IMR-90 (cell line): ENCODE results near the gene ZNF385B. TPM values are rescaled to one million over a fixed set of nuclear protein-coding genes. Genes with fewer than 3 reads are reported as not detected.

Experiments
- ATAC-seq: fragments of 200-7000 bp; cut with Tn5 transposase; 2 replicates; pipeline ENCODE4 v1.9.1; 2020; ENCODE audit warnings: low read depth, mild to moderate bottlenecking, moderate library complexity
- BruUV-seq: library from RNA; stranded (reverse); fragments of 400-500 nt; replicated peaks from 2 replicates; lab custom pipeline; 2021; lab: Mats Ljungman, UMichigan
- CTCF ChIA-PET: fragments of 300-600 bp; formaldehyde crosslinking; extraction: SDS; loops from one replicate; lab custom pipeline; 2021; ENCODE audit warnings: antibody characterized with exemption; lab: Yijun Ruan, JAX
- POLR2A ChIA-PET: fragments of 300-600 bp; sonication (Branson Sonifier 250); formaldehyde crosslinking; loops from one replicate; lab custom pipeline; 2022; ENCODE audit warnings: antibody characterized with exemption; ENCODE audit not compliant: unreplicated experiment; lab: Charles Lee
- DNase-seq: peaks from one replicate; pipeline ENCODE4 v3.0.0; 2013
- H2AFZ ChIP-seq: replicated peaks from 2 replicates; pipeline ENCODE3; 2013; ENCODE audit warnings: low read length, mild to moderate bottlenecking; ENCODE audit not compliant: poor library complexity
- H2AK5ac ChIP-seq: 2 replicates; pipeline ENCODE4 v1.6.1; 2013; ENCODE audit warnings: low read depth, low read length, inconsistent platforms
- H2AK9ac ChIP-seq: replicated peaks from 2 replicates; pipeline ENCODE3; 2013; ENCODE audit warnings: mild to moderate bottlenecking, low read depth, low read length, moderate library complexity; ENCODE audit not compliant: poor library complexity
- H2BK120ac ChIP-seq: 2 replicates; pipeline ENCODE4 v1.6.1; 2013; ENCODE audit warnings: low read depth, low read length, inconsistent platforms
- H2BK15ac ChIP-seq: 3 replicates; pipeline ENCODE4 v1.6.1; 2013; ENCODE audit warnings: low read depth, low read length, inconsistent platforms
- H2BK20ac ChIP-seq: 2 replicates; pipeline ENCODE4 v1.6.1; 2013; ENCODE audit warnings: low read depth, mild to moderate bottlenecking, inconsistent platforms, low read length, moderate library complexity
- H2BK5ac ChIP-seq: 2 replicates; pipeline ENCODE4 v1.6.1; 2013; ENCODE audit warnings: mild to moderate bottlenecking, low read depth, low read length, inconsistent platforms; ENCODE audit not compliant: poor library complexity, severe bottlenecking
- H3K14ac ChIP-seq: replicated peaks from 2 replicates; pipeline ENCODE4 v1.6.1; 2013; ENCODE audit warnings: low read depth, low read length, inconsistent platforms
- H3K18ac ChIP-seq: 2 replicates; pipeline ENCODE4 v1.6.1; 2013; ENCODE audit warnings: low read depth, low read length, control low read depth
- H3K23ac ChIP-seq: 2 replicates; pipeline ENCODE4 v1.6.1; 2013; ENCODE audit warnings: low read depth, low read length, inconsistent platforms
- H3K27ac ChIP-seq: 2 replicates; pipeline ENCODE4 v1.5.1; 2013; ENCODE audit warnings: mild to moderate bottlenecking, control low read depth, low read length; ENCODE audit not compliant: insufficient read depth
- H3K27me3 ChIP-seq: 2 replicates; pipeline ENCODE4 v1.6.1; 2013; ENCODE audit warnings: low read length; ENCODE audit not compliant: control insufficient read depth, insufficient read depth
- H3K36me3 ChIP-seq: 2 replicates; pipeline ENCODE4 v1.6.1; 2013; ENCODE audit warnings: low read length, mixed read lengths; ENCODE audit not compliant: control insufficient read depth, insufficient read depth
- H3K4ac ChIP-seq: 2 replicates; pipeline ENCODE4 v1.6.1; 2013; ENCODE audit warnings: low read depth, low read length, inconsistent platforms
- H3K4me1 ChIP-seq: 2 replicates; pipeline ENCODE4 v1.6.1; 2013; ENCODE audit warnings: low read length, mixed read lengths; ENCODE audit not compliant: control insufficient read depth, insufficient read depth
- H3K4me2 ChIP-seq: 2 replicates; pipeline ENCODE4 v1.6.1; 2013; ENCODE audit warnings: low read depth, mild to moderate bottlenecking, control low read depth, low read length, moderate library complexity
- H3K4me3 ChIP-seq: 2 replicates; pipeline ENCODE4 v1.5.1; 2013; ENCODE audit warnings: low read depth, mild to moderate bottlenecking, control low read depth, low read length, moderate library complexity; ENCODE audit not compliant: insufficient read depth
- H3K56ac ChIP-seq: 2 replicates; pipeline ENCODE4 v1.6.1; 2013; ENCODE audit warnings: low read length, inconsistent platforms; ENCODE audit not compliant: insufficient read depth; ENCODE audit errors: extremely low read depth
- H3K79me1 ChIP-seq, 2 experiments: 2 replicates each; pipeline ENCODE4 v1.6.1; 2013; ENCODE audit warnings: low read length in 2 of 2, inconsistent platforms in 1 of 2, low read depth in 1 of 2
- H3K9ac ChIP-seq: 2 replicates; pipeline ENCODE4 v1.6.1; 2013; ENCODE audit warnings: low read depth, low read length, control low read depth
- H3K9me1 ChIP-seq: 2 replicates; pipeline ENCODE4 v1.6.1; 2013; ENCODE audit warnings: low read length, inconsistent platforms; ENCODE audit not compliant: insufficient read depth
- H3K9me3 ChIP-seq: 2 replicates; pipeline ENCODE4 v1.6.1; 2013; ENCODE audit warnings: low read length; ENCODE audit not compliant: control insufficient read depth, insufficient read depth
- H4K20me1 ChIP-seq: 2 replicates; pipeline ENCODE4 v1.6.1; 2013; ENCODE audit warnings: low read length, inconsistent platforms; ENCODE audit not compliant: insufficient read depth
- H4K5ac ChIP-seq: 2 replicates; pipeline ENCODE4 v1.6.1; 2013; ENCODE audit warnings: mild to moderate bottlenecking, low read depth, low read length, control low read depth
- H4K8ac ChIP-seq, 2 experiments: 2 replicates each; pipeline ENCODE4 v1.6.1; 2013; ENCODE audit warnings: low read depth in 2 of 2, low read length in 2 of 2, control low read depth in 1 of 2, inconsistent platforms in 1 of 2
- H4K91ac ChIP-seq: 2 replicates; pipeline ENCODE4 v1.6.1; 2013; ENCODE audit warnings: low read depth, low read length, inconsistent platforms; ENCODE audit not compliant: insufficient read depth
- BHLHE40 ChIP-seq: fragments of 150-350 bp; IDR thresholded peaks from 2 replicates; pipeline ENCODE4 v1.6.1; 2016; ENCODE audit warnings: mild to moderate bottlenecking, low read depth, low read length
- CEBPB ChIP-seq: IDR thresholded peaks from 2 replicates; pipeline ENCODE4 v1.6.1; 2012; ENCODE audit warnings: low read depth, low read length, improper control_type of control experiment
- CHD1 ChIP-seq: IDR thresholded peaks from 2 replicates; pipeline ENCODE4 v1.6.1; 2012; ENCODE audit warnings: low read depth, low read length, improper control_type of control experiment
- FOS ChIP-seq: fragments of 150-350 bp; IDR thresholded peaks from 2 replicates; pipeline ENCODE4 v1.6.1; 2016; ENCODE audit warnings: low read depth, low read length
- MAFK ChIP-seq: IDR thresholded peaks from 2 replicates; pipeline ENCODE4 v1.6.1; 2012; ENCODE audit warnings: low read depth, low read length, improper control_type of control experiment
- MAZ ChIP-seq: IDR thresholded peaks from 2 replicates; pipeline ENCODE4 v1.6.1; 2012; ENCODE audit warnings: low read depth, mild to moderate bottlenecking, low read length, improper control_type of control experiment, moderate library complexity, borderline replicate concordance
- MXI1 ChIP-seq: IDR thresholded peaks from 2 replicates; pipeline ENCODE4 v1.6.1; 2012; ENCODE audit warnings: low read depth, mild to moderate bottlenecking, low read length, moderate library complexity, borderline replicate concordance
- NFE2L2 ChIP-seq: fragments of 150-350 bp; IDR thresholded peaks from 2 replicates; pipeline ENCODE4 v1.6.1; 2016; ENCODE audit warnings: low read depth, mild to moderate bottlenecking, low read length
- POLR2A ChIP-seq: IDR thresholded peaks from 2 replicates; pipeline ENCODE4 v1.6.1; 2012; ENCODE audit warnings: mild to moderate bottlenecking, low read depth, low read length
- RAD21 ChIP-seq: IDR thresholded peaks from 2 replicates; pipeline ENCODE4 v1.6.1; 2012; ENCODE audit warnings: low read length, improper control_type of control experiment
- RCOR1 ChIP-seq: IDR thresholded peaks from 2 replicates; pipeline ENCODE4 v1.6.1; 2012; ENCODE audit warnings: mild to moderate bottlenecking, low read length, improper control_type of control experiment; ENCODE audit not compliant: insufficient replicate concordance
- RFX5 ChIP-seq: IDR thresholded peaks from 2 replicates; pipeline ENCODE4 v1.8.0; 2012; ENCODE audit warnings: low read depth, mild to moderate bottlenecking, low read length, moderate library complexity
- SMC3 ChIP-seq: fragments of 150-350 bp; IDR thresholded peaks from 2 replicates; pipeline ENCODE4 v1.6.1; 2016; ENCODE audit warnings: low read depth, mild to moderate bottlenecking, antibody characterized with exemption, low read length, moderate library complexity
- WGBS, 2 experiments: methylation state at CpG; one replicate each; pipeline versions ENCODE4 v1.1.5 to v1.1.7; 2013; ENCODE audit warnings: missing lambda C conversion rate in 2 of 2; ENCODE audit not compliant: insufficient read length in 1 of 2; ENCODE audit errors: extremely low coverage in 2 of 2; 5-methylcytosine and 5-hydroxymethylcytosine counted together
- dilution Hi-C: fragments of 300-500 bp; cut with HindIII; formaldehyde crosslinking; loops from one replicate; pipeline ENCODE4 v1.14.3; 2018; ENCODE audit warnings: low sequenced_read_pairs; ENCODE audit not compliant: unreplicated experiment
- in situ Hi-C: fragments of 300-500 bp; cut with MboI; formaldehyde crosslinking; loops from 3 replicates; pipeline ENCODE4 v1.14.3; 2019; ENCODE audit warnings: low sequenced_read_pairs, inconsistent platforms, mixed read lengths
- intact Hi-C: fragments of 100-400 bp; cut with micrococcal nuclease; formaldehyde crosslinking; loops from 2 replicates; pipeline ENCODE4 v1.10.0; 2022
- polyA plus RNA-seq, 3 experiments: library from polyadenylated mRNA; depleted of rRNA; stranded (reverse); fragments of >200 nt; gene quantifications; 2 replicates each; pipeline ENCODE4 v1.2.3, GENCODE V29; 2012; ENCODE audit warnings: low replicate concordance in 1 of 3
- total RNA-seq: library from RNA; depleted of rRNA; stranded (reverse); fragments of >200 nt; gene quantifications from 2 replicates; pipeline ENCODE4 v1.2.3, GENCODE V29; 2012
- TF ChIP-seq, protein P1 (sequence below): fragments of 150-350 bp; IDR thresholded peaks from 2 replicates; pipeline ENCODE4 v1.6.1; 2016; ENCODE audit warnings: low read depth, mild to moderate bottlenecking, low read length, moderate library complexity, borderline replicate concordance
- TF ChIP-seq, protein P2 (sequence below): fragments of 150-350 bp; IDR thresholded peaks from 2 replicates; pipeline ENCODE4 v1.6.1; 2017; ENCODE audit warnings: mild to moderate bottlenecking, antibody characterized with exemption, low read length, low read depth
- TF ChIP-seq, protein P3 (sequence below): conservative IDR thresholded peaks from 2 replicates; pipeline ENCODE4 v1.5.1; 2012; ENCODE audit warnings: mild to moderate bottlenecking, low read depth, low read length, improper control_type of control experiment

Gene ZNF385B
- total and polyA plus RNA-seq, 2 of the 4 experiments (the other 2 are of a cell fraction), result not detected

DNA sequence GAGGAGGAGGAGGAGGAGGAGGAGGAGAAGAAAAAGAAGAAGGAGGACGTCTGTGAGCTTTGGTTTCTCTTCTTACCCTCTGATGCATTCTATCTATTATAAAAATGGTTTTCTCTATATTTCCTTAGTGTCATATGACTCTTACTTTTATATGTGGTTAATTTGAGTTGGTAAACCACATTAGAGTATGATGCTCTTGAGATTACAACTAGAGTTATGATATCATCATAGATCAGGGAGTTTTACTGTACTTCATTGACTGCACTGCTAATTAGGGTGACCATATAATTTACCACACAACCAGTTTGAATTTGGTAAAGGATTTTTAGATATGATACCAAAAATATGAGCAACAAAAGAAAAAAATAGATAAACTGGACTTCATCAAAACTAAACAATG is 166.4 kb downstream of the ZNF385B start:
- no peak overlapping the region for H3K4me2 ChIP-seq
- no peak overlapping the region for H3K4me3 ChIP-seq
- peaks cover 8% of the 10 kb centered on the region for H3K4me1 ChIP-seq

More for the DNA sequence above, 166.4 kb downstream of the ZNF385B start:
- Histone ChIP-seq H3K9me3 (no peaks in the 10 kb centered on the region), H3K27me3 (no peaks in the 10 kb centered on the region), H2AK9ac (no peak overlapping the region), H4K91ac (no peak overlapping the region), H3K36me3 (no peaks in the 10 kb centered on the region), H4K8ac (no peak overlapping the region), H3K27ac (no peak overlapping the region), H3K23ac (no peak overlapping the region), H3K4ac (no peak overlapping the region), H3K14ac (no peak overlapping the region), H3K79me1 (no peaks in the 10 kb centered on the region), H2BK20ac (no peak overlapping the region), H2BK5ac (no peak overlapping the region), H4K20me1 (no peaks in the 10 kb centered on the region), H3K9me1 (peaks cover 4% of the 10 kb centered on the region), H2BK120ac (no peak overlapping the region), H4K5ac (no peak overlapping the region), H3K56ac (no peak overlapping the region), H3K18ac (no peak overlapping the region), H2AK5ac (no peak overlapping the region), H2AFZ (no peak overlapping the region), H3K9ac (no peak overlapping the region), H2BK15ac (no peak overlapping the region)
- DNase-seq (no peak), ATAC-seq (no peak)
- TF ChIP-seq RFX5, result no peak
- TF ChIP-seq BHLHE40, result no peak
- TF ChIP-seq RAD21, result no peak
- no peak for TF ChIP-seq CEBPB
- no peak for TF ChIP-seq SMC3
- TF ChIP-seq FOS, result no peak
- TF ChIP-seq RCOR1, result no peak
- TF ChIP-seq, protein P1, sequence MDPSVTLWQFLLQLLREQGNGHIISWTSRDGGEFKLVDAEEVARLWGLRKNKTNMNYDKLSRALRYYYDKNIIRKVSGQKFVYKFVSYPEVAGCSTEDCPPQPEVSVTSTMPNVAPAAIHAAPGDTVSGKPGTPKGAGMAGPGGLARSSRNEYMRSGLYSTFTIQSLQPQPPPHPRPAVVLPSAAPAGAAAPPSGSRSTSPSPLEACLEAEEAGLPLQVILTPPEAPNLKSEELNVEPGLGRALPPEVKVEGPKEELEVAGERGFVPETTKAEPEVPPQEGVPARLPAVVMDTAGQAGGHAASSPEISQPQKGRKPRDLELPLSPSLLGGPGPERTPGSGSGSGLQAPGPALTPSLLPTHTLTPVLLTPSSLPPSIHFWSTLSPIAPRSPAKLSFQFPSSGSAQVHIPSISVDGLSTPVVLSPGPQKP, result no peak
- TF ChIP-seq MXI1, result no peak
- TF ChIP-seq CHD1, result no peak
- TF ChIP-seq NFE2L2, result no peak
- no peak for TF ChIP-seq MAZ
- TF ChIP-seq, protein P2, sequence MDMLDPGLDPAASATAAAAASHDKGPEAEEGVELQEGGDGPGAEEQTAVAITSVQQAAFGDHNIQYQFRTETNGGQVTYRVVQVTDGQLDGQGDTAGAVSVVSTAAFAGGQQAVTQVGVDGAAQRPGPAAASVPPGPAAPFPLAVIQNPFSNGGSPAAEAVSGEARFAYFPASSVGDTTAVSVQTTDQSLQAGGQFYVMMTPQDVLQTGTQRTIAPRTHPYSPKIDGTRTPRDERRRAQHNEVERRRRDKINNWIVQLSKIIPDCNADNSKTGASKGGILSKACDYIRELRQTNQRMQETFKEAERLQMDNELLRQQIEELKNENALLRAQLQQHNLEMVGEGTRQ, result no peak
- no peak for TF ChIP-seq MAFK
- TF ChIP-seq, protein P3, sequence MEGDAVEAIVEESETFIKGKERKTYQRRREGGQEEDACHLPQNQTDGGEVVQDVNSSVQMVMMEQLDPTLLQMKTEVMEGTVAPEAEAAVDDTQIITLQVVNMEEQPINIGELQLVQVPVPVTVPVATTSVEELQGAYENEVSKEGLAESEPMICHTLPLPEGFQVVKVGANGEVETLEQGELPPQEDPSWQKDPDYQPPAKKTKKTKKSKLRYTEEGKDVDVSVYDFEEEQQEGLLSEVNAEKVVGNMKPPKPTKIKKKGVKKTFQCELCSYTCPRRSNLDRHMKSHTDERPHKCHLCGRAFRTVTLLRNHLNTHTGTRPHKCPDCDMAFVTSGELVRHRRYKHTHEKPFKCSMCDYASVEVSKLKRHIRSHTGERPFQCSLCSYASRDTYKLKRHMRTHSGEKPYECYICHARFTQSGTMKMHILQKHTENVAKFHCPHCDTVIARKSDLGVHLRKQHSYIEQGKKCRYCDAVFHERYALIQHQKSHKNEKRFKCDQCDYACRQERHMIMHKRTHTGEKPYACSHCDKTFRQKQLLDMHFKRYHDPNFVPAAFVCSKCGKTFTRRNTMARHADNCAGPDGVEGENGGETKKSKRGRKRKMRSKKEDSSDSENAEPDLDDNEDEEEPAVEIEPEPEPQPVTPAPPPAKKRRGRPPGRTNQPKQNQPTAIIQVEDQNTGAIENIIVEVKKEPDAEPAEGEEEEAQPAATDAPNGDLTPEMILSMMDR, result no peak
- no peak for TF ChIP-seq POLR2A
- BruUV-seq, result no TSS peak
- WGBS, 2 experiments, result no CpG with 5 or more reads among the region's 1 CpG
- in situ Hi-C loops (no loop called here), intact Hi-C loops (no loop called here), dilution Hi-C loops (no loop called here)
- CTCF ChIA-PET, result no interaction called here
- POLR2A ChIA-PET, result no interaction called here
